NOMO-1 treated with DMSO at 0.1 percent for 48 hours (cell line): ENCODE measurements around the gene ADCY1.
"Not testable (repeated sequence)": the region's sequence is repeated elsewhere in the genome, so short reads cannot be mapped to it uniquely, and the experiment has no call there.

Experiments
- DNase-seq: peaks from one replicate; lab custom pipeline; 2025; ENCODE audit not compliant: unreplicated experiment; lab: John Stamatoyannopoulos, UW

The ADCY1 gene

DNA sequence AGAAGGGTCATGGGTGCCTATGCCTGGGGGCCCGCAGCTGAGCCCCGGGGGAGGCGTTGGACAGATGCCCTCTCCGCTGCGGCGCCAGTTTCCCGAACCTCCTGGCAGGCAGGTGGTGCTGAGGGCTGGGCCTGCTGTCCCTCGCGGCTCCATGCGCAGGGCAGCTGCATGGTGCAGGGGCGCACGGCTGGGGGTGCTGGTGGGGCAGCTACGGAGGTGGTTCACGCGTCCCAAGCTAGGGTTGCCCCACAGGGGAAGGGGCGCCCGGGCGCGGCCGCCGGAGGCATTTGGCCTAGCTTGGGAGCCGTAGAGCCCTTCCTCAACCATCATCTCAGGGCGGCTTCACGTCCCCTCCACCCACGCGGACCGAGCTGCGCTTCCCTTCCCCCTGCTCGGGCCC, 152.7 kb downstream of the ADCY1 start:
- DNase-seq = no peak

DNA sequence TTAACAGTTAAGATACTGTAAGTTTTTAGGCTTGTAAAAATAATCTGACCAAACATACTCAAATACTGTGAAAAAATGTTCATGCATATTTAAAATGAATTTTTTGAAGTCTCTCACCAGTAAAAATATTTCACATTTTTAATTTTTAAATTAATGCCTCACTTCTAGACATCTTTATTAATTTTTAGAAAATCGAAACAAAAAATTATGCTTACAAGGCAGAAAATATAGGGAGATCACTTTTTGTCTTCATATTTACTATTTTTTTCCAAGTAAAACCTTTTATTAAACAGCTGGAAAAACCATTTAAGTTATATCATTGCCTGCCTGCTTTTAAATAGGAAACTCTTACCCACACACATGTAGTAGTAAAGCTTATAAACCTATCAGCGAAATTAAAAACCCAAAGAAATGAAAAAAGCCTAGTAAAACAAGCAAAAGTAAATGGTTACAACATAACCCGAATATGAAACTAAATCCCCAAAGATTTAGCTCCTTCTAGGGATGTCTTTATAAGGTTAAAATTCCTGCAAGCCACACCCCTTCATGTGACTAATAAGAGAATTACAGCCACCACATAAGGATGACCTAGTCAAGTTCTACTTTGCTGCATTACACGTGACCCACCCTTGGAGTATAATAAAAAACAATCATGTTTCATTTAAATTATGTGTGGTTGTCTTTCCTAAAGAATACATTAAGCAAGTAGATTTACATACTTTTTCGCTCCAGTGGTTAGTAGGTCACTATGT, 157.7 kb downstream of the ADCY1 start:
- not testable (repeated sequence) for DNase-seq

DNA sequence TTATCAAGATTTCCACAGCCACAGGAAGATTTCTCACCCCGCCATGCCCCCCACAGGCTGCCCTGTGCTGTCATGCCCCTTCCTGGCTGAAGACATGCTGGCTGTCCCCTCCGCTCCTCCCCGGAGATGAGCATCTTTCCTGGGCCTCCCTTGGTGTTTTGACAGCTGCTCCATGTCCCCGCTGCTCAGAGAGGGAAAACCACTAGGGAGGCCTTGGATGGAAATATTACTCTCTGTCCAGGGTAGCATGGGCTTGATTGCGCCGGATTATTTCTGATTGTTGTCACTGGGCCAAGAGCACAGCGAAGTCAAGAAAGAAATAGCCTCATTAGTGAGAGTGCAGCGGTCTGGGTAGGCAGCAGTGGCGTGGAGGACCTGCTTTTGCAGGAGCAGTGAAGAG, 164.8 kb downstream of the ADCY1 start:
- not testable (repeated sequence) for DNase-seq

DNA sequence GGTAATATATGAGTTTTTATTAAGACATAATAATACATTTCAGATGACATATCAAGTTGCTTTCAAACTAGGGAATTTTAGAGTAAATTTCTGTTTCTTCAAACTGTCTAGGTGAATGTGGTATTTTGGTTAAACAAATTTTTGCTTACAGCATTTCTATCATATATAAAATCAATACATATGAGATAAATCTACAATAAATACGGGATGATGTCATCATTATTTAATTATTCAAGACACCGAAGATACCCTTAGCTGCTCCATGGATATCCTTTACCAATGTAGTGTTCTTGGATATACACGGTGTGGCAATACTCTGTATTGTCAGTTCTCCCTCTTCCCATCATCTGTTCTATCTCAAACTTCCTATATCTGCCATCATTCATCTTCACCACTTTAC, 166.4 kb downstream of the ADCY1 start:
- DNase-seq = not testable (repeated sequence)

DNA sequence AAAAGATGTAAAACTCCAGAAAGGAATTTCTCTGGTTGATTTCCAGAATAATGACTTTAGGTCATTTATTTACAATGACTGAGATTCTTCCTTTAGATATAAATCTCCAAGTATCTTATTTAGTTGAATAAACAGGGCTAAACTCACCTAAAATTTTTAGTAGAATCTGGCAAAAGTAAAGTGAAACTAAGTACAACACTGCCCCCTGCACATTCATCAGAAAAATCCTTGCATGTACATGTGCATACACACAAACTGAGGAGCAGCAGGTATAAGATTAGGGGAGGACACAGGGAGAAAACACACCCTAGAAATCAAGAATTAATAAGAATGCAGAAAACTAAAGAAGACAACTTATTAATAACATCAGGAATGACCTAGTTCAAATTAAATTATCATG, 174.8 kb downstream of the ADCY1 start:
- DNase-seq = not testable (repeated sequence)

DNA sequence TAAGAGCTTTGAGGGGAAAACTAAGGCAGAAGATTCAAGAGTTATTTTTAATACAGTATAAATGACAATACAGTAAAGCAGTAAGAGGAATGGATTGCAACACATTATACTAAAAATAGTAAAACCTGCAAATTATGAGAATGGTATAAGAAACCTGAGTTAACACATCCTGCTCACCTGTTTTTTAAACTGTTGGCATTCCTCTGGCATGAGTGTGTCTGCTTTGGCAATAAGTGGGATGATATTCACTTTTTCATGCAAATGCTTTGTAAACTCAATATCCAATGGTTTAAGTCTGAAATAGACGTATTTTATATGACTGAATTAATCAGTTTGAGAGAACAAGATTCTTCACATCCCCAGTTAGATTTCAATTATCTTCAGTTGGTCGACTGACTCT, 177.2 kb downstream of the ADCY1 start:
- not testable (repeated sequence) for DNase-seq

DNA sequence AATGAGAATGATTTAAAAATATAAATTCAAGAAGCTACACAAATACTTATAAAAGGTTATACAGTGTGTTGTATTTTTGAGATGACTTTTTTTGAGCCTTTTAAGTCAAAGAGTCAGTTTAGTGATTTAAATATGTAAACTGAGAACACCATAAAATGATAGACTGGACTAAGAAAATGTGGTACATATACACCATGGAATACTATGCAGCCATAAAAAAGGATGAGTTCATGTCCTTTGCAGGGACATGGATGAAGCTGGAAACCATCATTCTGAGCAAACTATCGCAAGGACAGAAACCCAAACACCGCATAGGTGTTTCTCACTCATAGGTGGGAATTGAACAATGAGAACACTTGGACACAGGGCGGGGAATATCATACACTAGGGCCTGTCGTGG, 182.2 kb downstream of the ADCY1 start:
- not testable (repeated sequence) for DNase-seq

DNA sequence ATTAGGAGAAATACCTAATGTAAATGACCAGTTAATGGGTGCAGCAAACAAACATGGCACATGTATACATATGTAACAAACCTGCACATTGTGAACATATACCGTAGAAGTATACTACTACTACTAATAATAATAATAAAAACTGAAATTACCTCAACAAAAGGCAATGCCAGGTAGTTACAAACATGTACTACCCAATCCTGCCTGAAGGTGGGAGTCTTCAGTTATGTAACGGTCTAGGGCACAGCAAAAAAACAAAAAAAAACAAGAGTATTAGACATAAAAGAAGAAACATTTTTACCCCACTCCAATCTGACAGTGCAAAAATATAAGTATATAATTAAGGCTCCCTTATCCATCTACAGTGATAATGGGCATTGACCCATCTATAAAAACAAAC, 182.6 kb downstream of the ADCY1 start:
- not testable (repeated sequence) for DNase-seq

DNA sequence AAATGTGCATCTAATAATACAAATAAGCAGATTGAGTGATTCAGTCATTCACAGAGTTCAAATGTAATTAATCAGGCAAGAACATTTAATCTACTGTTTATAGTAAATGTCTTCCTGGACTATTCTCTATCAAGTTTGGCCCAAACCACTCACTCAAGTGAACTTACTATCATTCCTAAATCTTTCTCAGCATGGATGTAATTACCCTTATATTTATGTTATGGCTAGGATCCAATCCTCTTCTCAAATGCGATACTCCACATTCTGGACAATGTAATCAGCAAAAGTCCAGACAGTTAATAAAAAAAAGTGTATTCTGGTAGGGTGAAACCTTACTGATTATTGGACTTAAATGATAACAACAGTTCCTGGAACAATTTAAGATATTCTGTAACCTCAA, 185.3 kb downstream of the ADCY1 start:
- not testable (repeated sequence) for DNase-seq

DNA sequence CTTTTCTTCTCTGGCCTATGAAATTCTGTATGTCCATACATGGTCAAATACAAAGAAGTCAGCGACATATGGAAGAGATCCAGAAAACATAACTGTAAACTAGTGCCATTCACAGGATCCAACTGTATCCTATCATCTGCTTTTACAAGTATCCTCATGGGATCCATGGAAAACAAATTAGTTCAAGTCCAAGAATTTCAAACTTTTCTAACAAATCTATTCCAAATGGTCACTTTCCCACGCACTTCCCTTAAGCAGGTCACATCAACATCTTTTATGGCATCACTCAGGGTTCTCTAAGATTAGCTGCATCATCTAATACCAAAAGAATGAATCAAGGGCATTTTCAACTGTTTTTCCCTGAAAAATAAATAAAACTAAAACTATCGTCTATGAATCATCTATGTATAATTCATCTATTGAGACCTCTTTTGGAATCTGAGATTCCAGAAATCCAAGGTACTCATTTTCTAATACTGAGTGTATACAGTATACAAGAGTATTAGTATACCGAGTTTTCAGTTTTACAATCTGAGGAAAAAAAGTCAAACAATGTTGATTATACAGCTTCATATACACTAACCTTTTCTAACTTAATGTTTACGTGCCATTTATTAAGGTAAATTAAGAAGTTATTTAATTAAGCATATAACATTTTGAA, 187.5 kb downstream of the ADCY1 start:
- DNase-seq = not testable (repeated sequence)

DNA sequence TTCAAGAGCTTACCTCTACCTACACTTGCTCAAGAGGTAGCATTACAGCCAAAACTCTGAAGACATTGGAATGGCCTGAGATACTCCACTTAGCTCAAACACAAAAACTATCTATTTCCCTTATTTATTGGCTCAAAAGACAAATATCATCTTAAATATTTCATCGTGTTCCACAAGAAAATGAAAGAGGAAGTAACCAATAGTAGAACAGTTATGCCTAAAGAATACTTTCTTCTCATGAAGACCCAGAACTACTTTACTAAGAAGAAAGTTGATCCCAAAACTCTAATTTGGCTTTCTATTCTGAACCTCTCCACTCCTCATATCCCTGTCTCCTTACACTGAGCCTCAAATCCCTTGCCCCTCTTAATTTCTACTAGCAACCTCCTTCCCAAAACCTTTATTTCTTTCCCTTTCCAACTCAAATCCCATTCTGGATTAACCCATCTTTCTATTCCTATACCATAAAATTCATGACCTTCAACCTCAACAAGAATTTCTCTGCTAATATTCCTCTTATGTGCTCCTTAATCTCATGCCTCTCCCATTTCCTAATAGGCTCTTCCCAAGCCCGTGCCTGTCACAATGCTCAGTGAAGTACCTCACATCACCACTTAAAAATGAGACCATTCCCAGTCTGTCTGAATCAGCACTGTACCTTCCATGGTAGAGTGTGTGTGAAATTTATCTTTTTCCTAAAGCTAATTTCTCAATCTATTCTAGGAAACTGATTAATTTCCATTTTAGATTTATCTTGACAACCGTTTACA, 188.2 kb downstream of the ADCY1 start:
- DNase-seq = peak; percentile 17

DNA sequence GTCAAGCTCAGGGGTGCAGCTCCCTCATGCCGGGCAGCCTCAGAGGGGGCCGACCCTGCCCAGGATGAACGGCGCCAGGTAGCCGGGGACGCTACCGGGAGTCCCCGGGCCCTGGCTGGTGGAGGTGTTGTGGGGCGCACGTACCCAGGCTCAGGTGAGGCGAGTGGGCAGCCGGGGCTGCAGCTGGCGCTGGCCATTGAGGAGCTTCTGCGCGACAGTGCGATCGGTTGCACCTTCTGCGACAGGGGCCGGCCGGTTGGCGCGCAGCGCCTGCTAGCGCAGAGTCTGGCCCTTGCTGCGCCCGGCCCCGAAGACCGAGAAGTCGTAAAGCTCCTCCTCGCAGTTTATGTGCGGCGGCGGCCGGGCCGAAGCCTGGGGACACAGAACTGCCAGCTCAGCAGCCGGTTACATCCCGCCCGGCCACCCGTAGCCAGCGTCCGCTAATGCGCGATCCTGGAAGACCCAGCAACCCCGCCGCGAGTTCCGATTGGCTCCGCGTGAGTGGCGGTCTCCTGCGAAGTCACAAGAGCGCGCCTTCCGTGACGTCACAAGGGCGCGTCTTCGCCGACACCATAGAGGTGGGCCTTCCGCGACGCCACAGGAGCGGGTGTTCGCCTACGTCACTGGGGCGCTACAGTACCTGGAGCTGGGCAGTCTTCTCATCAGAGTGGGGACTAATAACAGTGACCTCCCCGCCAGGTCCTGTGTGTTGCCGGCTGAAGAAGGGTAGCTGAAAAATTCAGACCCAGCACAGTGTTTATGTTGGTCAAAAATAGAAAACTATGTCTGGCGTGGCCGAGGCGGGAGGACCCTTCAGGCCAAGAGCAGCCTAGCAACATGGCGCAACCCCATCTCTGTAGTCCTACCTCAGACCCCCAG, 194.6 kb downstream of the ADCY1 start:
- DNase-seq = peak; percentile 90

DNA sequence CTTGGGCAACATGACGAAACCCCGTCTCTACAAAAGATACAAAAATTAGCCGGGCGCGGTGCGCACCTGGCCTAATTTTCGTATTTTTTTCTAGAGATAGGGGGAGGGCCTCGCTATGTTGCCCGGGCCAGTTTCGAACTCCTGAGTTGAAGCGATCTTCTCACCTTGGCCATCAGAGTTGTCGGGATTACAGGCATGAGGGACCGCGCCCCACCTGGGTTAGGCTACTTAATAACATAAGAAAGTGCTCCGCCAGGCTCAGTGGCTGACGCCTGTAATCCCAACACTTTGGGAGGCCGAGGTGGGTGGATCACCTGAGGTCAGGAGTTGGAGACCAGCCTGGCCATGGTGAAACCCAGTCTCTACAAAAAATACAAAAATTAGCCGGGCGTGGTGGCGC, 195.5 kb downstream of the ADCY1 start:
- not testable (repeated sequence) for DNase-seq
